Kidney glomerular epithelial cell (primary cell): ENCODE results near the gene STOX2.

Experiments
- DNase-seq: peaks from one replicate; lab custom pipeline; 2025; lab: John Stamatoyannopoulos, UW

Gene STOX2

DNA sequence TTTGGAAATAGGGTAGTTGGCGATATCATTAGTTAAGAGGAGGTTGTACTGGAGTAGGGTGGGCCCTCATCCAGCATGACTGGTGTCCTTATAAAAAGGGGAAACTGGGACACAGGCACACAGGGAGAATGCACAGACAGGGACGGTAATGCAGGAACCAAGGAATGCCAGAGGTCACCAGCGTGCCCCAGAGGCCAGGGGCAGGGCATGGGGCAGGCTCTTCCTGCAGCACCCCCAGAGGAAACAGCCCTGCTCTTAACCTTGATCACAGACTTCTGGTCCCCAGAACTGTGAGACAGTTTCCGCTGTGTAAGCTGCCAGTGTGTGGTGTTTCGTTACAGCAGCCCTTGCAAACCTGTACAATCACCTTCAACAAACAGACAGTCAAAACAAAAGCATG, 15.9 kb upstream of the STOX2 start:
- DNase-seq: no peak

DNA sequence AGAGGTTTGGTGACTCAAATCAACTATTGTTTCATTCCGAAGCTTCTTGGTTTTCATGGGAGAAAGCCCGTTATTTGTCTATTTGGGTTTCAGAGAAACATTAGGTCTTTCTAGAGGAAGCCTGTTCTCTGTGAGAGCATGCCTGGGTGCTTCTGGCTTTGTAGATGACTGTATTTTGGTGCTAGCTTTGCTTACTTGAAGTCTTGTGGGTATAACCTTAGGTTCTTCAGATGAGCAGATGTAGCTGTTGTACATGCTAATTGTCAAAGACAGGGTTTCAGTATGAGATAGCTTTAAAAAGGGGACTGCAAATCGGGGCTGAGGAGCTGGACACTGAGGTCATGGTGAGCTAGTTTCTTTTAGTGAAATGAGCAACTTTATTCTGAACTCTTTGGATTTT, 7.9 kb upstream of the STOX2 start:
- DNase-seq: no peak

DNA sequence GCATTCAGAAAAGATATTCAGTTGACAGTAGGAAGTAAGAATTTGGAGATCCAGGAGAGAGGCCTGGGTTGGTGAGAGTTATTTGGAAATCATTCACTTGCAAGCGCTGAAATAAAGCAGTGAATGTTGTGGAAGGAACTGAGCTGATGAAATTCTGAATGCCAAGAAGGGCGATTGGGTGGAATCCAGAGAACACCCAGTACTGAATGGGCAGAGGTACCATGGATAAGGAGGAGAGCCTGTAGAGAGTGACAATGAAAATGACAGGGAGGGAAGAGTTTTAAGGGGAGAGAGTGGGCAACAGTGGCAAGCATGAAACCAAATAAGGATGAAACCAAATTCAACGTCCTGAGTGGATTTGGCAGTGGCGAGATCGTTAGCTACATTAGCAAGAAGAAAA, 6.7 kb upstream of the STOX2 start:
- no peak for DNase-seq

DNA sequence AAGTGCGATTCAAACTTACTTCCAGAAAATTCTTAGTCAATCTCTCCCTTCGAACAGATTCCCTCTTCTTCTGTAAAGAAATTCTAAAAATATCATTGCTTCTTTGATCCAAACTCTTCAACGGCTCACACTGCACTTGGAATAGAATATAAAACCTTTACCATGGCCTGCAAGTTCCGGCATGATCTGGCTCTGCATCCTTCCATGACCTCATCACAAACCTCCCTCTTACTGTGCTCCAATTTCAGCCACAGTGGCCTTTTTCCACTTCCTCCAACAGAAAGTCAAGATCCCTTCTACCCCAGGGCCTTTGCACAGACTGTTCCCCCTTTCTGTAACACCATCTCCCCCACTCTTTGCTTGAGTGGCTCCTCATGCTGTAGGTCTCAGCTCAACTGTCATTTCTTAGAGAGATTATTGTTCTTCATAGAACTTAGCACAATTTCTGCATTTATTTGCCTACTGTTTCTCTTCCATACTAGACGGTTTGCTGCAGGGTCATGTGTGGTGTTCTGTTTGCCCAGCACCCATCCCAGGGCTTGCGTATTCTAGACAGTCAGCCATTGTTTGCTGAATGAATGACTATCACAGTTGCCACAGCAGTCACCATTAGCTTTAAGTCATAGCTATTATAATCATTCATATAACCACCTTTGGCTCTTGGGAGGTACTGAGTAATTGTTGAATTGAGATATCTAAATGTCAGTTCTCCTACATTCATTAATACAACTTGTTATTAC, 1.9 kb upstream of the STOX2 start:
- DNase-seq: no peak

DNA sequence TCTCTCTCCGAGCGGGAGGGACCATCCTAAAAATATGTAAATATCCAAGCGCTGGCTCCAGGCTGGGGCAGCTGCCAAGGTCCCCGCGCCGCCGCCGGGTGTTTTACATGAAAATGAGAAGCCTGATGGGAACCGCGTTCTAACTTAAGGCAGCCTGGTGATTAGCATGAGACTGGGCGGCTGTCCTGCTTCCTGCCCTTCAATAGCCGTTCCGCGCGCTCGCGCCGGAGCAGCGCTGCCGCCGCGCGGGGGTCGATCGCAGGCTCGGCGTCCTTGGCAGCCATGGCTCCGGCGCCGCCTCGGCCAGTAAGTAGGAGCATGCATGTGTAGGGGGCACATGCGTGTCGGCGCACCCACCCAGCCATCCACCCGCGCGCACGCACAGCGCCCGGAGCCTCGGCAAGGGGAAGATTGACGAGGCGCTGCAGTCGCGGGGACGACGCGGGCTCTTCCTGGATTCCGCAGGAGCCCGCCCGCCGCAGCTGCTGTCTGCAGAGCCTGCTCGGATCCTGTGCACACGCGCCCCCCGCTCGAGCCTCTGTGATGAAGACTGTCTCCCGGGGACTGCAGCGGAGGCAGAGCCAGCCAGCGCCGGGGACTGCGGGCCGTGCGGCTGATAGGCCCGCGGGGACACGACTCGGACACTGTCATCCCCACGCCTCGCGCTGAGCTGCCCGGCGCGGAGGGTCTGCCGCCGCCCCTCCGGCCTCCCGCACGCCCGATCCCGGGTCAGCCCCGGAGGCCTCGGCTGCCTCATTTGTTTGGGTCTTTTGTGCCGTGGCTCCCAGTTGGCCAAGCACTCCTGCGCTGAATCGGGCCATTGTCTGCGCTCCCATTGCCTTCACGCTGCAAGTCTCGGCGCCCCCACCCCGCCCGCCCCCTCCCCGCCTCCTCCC, 734 bp downstream of the STOX2 start:
- no peak for DNase-seq

DNA sequence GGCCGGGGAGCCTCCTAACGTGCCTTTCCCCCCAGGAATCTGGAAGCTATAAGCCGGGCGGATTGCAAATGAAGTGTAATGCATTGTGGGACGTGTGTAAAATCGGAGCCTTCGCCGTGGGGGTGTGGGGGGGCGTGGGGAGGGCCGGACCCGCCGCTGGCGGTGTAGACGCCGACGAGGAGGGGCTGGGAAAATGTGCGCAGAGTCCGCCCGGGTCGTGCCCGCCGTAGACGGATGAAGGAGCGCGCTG, 1.3 kb downstream of the STOX2 start:
- DNase-seq: no peak

DNA sequence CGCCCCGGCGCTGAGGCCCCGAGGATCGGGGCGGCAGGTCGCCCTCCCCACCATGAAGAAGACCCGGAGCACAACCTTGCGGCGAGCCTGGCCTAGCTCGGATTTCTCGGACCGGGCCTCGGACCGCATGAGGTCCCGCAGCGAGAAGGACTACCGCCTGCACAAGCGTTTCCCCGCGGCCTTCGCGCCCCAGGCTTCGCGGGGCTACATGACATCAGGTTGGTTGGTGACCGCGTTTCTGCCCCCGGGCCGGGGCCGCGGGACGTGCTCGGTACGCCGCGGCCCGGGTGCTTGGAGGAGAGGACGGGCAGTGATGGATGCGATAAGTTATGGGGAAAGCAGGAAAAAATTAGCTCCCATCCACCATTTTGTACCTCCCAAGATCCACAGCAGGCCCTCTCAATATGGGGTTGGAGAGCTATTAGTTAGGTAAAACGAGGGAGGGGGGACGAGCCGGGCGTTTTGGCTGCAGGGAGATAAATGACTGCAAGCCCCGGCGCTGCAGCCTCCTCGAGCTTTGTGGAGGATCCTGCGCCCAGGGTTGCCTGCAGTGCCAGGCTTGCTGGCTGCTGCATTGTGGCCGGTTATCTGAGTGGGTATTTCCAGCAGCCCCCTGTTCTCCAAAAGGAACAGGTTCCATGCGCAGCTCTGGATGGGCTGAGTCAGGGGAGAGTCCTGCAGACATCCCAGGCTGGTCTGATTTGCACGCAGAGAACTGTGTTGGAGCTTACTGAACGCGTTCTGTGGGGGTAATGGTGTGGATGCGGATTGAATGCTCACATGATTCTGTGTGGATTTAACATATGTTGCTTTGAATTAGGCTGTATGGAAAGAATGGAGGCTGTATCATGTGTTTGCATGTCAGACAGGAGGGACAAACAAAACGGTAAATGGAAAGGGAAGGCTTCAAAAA, 1.9 kb downstream of the STOX2 start:
- DNase-seq: no peak

DNA sequence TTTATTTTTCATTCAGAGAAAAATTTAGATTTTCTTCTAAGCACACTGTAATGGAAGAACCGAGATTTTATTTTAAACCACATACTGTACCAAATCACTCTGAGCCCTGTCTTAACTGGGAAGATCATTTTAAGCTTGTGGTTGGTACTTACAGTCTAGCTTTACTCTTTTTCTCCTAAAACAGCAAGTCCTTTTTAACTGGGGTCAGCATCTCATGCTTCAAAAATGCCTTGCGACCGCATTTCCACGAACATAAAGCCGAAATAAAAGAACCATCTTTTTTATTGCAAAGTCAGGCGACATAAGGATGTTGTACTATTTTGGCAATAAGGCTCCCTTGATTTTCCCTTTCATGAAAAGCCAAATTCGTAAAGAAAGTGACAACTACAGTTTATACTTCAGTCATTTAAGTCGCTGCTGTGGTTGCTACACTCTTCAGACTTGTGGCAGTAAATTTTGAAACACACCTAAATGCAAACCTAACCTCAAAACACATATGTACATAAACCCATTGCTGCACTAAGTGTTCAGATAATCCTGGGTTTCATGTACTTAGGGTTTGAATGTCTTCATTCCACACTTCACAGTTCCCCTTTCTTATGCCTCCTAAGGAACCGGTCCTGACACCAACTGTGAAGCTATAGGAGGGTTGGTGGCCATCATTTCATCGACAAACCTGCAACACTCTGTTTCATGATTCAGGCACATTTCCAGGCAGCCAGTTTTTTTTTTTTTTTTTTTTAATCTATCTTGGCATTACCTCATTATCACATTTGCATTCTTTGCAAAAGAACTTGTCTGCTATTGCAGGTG, 3.0 kb downstream of the STOX2 start:
- DNase-seq: no peak

DNA sequence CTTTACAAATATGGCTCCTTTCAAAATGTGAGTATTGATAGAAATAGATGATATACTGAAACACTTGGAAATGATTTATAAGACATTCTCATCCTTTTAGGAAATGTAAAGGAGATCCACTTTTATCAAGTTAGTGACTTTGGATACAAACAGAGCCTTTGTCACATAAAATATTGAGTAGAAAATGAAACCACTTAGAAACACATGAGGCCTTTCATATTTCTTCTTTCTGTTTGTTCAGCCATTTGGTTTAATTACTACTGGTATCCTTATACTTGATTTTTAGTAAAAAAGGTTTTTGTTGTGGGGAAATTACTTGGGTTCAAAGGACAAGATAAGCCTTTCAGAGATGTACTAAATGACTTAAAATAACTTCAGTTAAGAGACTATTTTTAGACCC, 4.1 kb downstream of the STOX2 start:
- DNase-seq: no peak

DNA sequence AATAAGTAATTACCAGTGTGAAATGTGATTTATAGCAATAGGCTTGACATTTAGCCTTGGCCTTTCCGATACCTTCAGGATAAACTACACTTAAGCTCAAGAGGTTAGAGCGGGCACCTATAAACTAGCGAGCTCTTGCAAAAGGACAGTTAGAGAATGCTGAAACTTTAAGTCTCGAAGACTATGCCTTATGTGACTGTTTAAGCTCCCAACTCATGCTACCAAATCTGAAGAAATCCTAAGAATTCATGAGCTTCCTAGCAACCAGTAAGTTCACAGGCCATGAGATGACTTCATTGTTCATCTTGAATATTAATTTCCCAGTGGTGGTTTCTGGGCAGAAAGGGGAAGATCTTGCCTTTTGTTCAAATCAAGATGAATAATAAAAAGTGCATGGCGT, 4.7 kb downstream of the STOX2 start:
- no peak for DNase-seq

DNA sequence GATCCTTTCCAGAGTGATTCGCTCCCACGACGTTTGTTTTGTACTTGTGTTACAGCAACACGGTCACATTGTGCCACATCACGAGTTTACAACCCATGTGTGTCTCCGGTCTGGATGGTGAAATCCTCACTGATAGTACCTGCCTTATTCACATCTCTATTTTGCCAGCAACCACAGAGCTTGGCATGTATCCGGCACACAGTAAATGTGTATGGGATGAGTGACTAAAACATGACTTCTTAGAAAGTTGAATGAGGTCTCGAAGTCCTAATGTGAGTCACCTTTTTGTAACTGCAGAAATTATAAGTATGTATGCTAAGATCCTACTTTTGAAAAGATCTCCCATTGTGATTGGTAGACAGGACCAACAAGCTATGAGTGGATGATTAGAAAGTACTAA, 7.5 kb downstream of the STOX2 start:
- DNase-seq: no peak

DNA sequence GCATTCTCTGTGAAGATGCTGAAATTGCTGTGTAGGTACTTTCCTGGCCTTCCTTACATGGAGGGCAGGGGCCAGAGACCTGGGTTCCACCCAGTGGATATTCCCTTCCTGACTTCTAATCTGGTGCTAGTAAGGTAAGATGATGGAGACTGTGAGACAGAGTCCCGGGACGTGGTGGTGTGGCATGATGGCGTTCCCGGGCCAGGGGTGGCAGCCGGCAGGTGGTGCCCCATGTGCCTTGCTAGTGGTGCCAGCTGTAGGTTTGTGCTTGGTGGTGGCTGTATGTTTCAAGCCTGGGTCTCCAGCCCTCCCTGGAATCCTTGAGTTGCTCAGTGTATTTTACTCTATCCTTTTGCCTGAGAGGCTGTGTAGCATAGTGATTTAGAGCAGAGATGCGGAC, 10.9 kb downstream of the STOX2 start:
- DNase-seq: no peak

DNA sequence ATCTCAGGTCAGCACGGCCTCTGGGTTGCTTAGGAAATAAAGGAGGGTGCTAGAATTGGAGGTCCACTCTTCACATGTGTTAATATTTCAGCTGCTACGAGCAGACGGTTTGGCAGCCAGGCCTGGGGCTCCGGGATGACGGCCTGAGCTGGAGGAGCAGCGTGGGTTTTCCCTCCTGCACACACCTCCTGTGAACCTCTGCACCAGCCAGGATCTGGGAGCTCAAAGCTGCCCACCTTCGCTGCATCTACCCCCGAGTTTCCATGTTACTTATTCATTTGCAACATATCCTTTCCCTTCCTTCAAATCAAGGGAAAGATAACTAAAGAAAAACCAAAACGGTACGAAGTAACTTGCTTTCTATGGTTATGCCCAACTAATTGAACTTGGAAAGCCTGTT, 13.6 kb downstream of the STOX2 start:
- no peak for DNase-seq

DNA sequence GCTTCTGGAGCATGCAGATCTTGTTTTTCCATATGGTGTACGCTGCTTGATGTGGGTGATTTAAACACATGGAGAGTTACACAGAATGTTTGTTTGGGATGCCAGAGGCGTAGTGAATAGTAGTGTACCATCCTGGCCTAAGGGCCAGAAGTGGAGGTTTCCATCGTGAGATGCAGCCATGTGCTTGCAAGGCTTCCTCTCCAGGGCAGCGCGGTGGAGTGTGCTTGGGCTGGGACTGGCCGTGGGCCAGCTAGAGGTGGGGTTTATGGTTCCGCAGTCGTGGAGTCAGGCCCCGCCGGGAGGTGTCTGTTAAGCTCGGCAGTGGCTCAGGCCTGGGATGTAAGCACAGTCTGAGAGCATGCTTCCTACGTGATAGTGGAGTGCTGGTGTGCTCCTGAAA, 14.0 kb downstream of the STOX2 start:
- DNase-seq: no peak

DNA sequence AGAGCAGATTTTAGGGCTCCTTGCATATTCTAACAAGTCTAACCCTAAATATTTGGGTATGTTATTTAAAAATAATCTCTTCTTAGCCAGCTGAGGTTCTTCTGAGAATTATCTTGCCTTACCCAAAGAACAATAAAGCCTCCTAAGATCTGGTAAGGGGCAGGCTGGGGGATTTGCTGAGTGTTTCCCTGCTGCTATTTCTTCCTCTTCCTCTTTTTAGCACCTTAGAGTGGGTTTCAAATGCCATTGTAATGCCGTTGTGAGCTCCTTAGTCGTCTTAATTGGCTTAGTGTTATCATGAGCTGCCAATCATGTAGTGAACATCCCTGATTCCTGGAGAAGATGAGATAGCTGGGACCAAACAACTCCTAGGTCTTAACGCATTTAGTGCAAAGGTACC, 15.4 kb downstream of the STOX2 start:
- no peak for DNase-seq

DNA sequence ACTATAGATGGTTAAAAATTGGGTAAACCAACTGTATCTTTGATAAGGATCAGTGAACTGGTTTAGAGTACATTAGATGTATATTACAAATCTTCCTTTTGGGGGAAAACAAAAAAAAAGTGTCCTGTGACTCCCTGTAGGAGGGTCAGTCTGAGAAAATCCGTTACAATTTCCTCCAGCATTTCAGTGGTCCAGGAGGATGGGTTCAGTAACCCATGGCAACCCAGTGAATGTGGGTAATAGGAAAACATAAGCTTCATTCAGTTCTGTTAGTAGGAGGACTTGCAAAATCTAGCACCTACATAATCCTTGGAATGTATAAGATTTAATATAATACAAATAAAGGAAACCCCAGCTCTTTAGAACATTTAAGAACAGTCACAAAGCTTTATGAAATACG, 16.2 kb downstream of the STOX2 start:
- DNase-seq: no peak

DNA sequence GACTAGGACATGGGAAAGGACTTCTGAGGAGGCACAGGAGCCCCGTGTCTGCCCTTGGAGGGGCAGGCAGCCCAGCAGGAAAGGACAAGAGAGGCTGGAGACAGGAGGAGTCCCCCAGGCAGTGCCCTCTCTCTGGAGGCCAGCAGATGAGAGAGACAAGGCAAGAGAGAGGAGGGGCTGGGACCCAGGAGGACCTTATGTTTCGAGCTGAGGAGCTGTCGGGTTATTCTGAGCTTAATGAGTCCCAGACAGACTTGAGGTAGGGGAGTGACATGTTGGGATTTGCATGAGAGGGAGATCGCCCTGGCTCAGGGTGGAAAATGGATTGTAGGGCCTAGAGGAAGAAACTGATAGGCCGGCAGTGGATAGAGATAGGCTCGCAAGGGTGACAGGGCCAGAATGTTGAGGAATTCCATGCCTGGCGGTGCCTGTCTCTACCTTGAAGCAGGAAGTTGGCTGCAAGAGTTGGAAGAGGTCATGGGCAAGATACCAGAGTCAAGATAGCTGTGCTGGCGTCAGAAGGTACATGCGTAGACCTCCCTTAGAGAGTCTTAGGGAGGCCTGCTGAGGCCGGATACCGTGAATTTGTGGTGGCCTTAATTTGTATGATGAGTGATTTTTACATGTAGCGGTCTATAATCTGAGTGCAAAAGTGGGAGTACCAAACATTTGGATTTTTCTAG, 19.4 kb downstream of the STOX2 start:
- DNase-seq: no peak

DNA sequence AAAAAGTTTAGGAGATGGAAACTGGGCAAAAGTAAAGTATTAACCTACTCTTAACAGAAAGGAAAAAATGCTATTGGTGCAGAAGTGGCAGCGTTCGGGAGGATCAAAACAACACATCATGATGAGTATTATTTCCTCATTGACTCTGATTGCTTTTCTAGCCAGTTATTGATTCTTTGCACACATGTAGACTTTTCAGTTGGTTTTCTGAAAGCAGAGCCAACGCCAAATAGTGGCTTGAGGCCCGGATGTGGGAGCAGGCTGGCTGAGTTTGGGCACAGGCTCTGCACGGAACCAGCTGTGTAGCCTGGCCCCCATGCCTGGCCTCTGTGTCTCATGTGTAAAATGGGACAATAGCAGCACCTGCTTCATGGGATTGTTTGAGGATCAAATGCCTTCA, 21.8 kb downstream of the STOX2 start:
- DNase-seq: no peak

DNA sequence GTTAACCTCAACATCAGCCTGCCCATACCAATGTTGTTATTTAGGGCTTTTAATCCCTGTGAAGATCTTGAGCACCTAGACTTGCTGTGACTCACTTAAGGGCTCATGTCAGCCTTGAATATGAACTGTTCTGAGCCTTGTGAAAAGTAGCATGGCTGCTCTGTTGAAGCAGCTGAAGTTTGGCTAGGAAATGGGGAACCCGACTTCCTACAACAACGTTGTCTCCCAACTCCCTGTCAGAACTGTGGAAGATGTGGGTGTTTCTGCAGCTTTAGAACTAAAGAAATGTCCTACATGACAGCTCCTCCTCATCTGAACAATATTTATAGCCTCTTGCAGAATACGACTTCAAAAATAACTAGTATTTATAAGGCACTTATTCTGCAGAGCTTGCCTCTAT, 27.5 kb downstream of the STOX2 start:
- no peak for DNase-seq

DNA sequence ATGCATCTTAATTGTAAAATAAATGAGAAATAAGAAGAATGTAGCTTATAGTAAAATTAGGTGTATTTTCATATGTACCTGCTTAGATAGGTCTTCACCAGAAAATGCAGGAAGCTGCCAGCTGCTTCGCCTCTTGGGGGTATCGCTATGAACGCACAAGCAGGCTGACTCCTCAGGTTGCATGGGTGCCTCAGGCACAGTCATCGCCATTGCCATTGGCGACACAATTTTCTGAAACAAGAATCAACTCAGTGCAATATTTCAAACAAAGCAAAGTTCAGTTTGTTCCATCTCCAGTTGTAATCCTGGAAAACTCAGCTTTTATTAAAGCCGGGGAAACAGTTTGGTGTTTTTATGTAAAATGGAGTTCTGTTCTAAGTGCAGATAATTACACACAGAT, 29.7 kb downstream of the STOX2 start:
- DNase-seq: no peak

DNA sequence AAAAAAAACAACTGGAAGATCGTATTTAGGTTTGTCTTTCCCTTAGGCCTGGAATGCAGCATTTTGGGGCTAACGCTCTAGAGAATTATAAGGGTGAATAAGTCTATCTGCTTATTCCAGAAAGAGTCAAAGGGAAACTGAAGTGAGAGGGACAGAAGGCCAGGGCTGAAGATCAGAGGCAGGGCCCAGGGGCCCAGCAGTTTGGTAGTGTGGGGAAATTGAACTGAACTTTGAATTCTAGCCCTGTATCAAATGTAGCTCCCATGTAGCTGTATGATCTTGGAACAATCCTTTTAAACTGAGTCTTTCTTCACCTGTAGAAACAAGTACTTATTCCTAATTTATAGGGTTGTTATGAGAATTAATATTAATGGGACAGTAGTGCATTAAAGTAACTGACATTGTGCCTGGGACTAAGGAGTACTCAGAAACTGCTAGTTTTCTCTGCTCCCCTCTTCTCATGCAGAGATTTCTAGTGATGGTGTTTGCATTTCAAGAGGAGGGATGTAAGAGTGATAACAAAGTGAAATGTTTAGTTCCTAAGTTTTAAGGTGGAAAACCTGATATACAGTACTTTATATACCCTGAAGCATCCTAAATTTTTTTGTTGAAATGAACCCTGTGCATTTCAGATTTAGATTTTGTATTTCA, 30.4 kb downstream of the STOX2 start:
- no peak for DNase-seq
